Muscle layer of duodenum (tissue), 2 donors: ENCODE measurements around the gene PGC.

Experiments used
- H3K27ac ChIP-seq: one replicate; pipeline ENCODE4 v1.7.0; 2013; ENCODE audit warnings: mild to moderate bottlenecking, low read length
- H3K27me3 ChIP-seq: one replicate; pipeline ENCODE4 v1.7.0; 2013; ENCODE audit warnings: low read depth, mild to moderate bottlenecking, control low read depth, low read length
- H3K36me3 ChIP-seq, 2 donors: one replicate each; pipeline ENCODE4 v1.7.0; 2013; ENCODE audit warnings: low read length in 2 of 2, control low read depth in 1 of 2, mild to moderate bottlenecking in 1 of 2; ENCODE audit not compliant: insufficient read depth in 2 of 2, control insufficient read depth in 1 of 2
- H3K4me1 ChIP-seq, 2 donors: one replicate each; pipeline ENCODE4 v1.7.0; 2013; ENCODE audit warnings: low read length in 2 of 2, mild to moderate bottlenecking in 2 of 2, control low read depth in 1 of 2, moderate library complexity in 1 of 2; ENCODE audit not compliant: insufficient read depth in 2 of 2, control insufficient read depth in 1 of 2
- H3K4me3 ChIP-seq, 2 donors: one replicate each; pipeline ENCODE4 v1.7.0; 2013; ENCODE audit warnings: low read length in 2 of 2, low read depth in 1 of 2, mild to moderate bottlenecking in 1 of 2
- H3K9me3 ChIP-seq, 2 donors: one replicate each; pipeline ENCODE4 v1.7.0; 2013; ENCODE audit warnings: low read length in 2 of 2, control low read depth in 1 of 2, mild to moderate bottlenecking in 1 of 2; ENCODE audit not compliant: control insufficient read depth in 1 of 2
- donor health status: healthy.

The PGC gene

GRCh38 chr6:41715795-41716515 is 31.2 kb downstream of the PGC start:
- no peaks in the 10 kb centered on the region for H3K27me3 ChIP-seq
- H3K27ac ChIP-seq: no peak overlapping the region
- H3K9me3 ChIP-seq: no peaks in the 10 kb centered on the region
- H3K4me3 ChIP-seq: no peak overlapping the region
- H3K36me3 ChIP-seq: no peaks in the 10 kb centered on the region
- H3K4me1 ChIP-seq: peaks cover 16 to 66% of the 10 kb centered on the region in 2 donors

- H3K9me3 ChIP-seq: no peaks in the 10 kb centered on the region
- H3K4me1 ChIP-seq: peaks cover 16 to 68% of the 10 kb centered on the region in 2 donors
- no peak overlapping the region for H3K4me3 ChIP-seq
- no peak overlapping the region for H3K27ac ChIP-seq
- no peaks in the 10 kb centered on the region for H3K27me3 ChIP-seq
- no peaks in the 10 kb centered on the region for H3K36me3 ChIP-seq
These were observed 32.5 kb downstream of the PGC start for GRCh38 chr6:41714556-41715273.

- Histone ChIP-seq H3K27me3 (no peaks in the 10 kb centered on the region), H3K9me3 (no peaks in the 10 kb centered on the region), H3K36me3 (no peaks in the 10 kb centered on the region), H3K27ac (no peak overlapping the region), H3K4me1 (peaks cover 16 to 68% of the 10 kb centered on the region in 2 donors), H3K4me3 (no peak overlapping the region)
These were observed 33.4 kb downstream of the PGC start for GRCh38 chr6:41713650-41714291.

DNA sequence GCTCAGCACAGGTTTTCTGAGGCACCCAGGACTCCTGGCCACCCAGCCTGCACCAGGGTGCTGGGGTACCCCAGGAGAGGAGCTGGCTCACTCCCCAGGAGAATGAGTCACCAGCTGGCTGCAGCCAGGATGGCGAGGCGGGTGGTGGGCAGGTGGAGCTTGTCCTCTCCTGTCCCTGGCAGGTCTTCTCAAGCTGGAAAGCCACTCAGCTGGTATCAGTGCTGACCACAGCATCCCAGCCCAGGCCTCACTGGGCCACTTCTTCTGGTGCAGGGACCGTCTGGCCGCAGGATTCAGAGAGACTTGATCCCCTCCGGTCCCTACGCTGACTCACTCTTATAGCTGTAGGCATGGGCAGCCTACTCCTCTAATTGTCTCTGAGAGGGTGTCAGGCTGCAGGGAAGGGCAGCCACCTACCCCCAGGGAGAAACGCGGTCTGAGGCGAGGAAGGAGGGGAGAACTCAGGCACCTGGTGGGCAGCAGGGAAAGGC is 34.0 kb downstream of the PGC start:
- no peaks in the 10 kb centered on the region for H3K36me3 ChIP-seq
- H3K4me3 ChIP-seq: peak overlapping the region in 1 of 2 donors; percentile 19
- peaks cover 16 to 68% of the 10 kb centered on the region in 2 donors for H3K4me1 ChIP-seq
- no peaks in the 10 kb centered on the region for H3K27me3 ChIP-seq
- no peaks in the 10 kb centered on the region for H3K9me3 ChIP-seq
- H3K27ac ChIP-seq: no peak overlapping the region

DNA sequence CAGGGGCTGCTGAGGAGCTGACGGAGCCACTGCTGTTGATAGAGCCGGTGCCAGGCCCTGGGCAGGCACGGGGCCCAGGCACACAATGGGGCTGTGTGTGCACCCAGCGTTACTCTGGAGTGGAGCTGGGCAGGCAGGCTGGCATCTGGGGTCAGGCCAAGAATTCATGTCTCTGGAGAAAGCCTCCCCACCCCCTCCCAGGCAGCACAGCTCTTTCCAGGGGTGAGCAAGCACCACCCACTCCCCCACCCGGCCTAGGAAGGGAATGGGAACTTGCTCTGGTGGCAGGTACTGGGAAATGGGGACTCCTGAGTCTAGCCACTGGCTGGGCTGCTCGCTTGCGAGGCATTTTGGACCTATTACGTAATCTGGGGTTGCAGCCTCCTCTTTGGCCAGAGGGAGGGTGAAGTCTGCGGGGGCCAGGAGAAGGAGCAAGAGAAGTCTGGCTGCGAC is 34.5 kb downstream of the PGC start:
- H3K27me3 ChIP-seq: no peaks in the 10 kb centered on the region
- no peak overlapping the region for H3K27ac ChIP-seq
- H3K36me3 ChIP-seq: no peaks in the 10 kb centered on the region
- H3K9me3 ChIP-seq: no peaks in the 10 kb centered on the region
- peaks cover 16 to 65% of the 10 kb centered on the region in 2 donors for H3K4me1 ChIP-seq
- peak overlapping the region in 1 of 2 donors; percentile 19 for H3K4me3 ChIP-seq

DNA sequence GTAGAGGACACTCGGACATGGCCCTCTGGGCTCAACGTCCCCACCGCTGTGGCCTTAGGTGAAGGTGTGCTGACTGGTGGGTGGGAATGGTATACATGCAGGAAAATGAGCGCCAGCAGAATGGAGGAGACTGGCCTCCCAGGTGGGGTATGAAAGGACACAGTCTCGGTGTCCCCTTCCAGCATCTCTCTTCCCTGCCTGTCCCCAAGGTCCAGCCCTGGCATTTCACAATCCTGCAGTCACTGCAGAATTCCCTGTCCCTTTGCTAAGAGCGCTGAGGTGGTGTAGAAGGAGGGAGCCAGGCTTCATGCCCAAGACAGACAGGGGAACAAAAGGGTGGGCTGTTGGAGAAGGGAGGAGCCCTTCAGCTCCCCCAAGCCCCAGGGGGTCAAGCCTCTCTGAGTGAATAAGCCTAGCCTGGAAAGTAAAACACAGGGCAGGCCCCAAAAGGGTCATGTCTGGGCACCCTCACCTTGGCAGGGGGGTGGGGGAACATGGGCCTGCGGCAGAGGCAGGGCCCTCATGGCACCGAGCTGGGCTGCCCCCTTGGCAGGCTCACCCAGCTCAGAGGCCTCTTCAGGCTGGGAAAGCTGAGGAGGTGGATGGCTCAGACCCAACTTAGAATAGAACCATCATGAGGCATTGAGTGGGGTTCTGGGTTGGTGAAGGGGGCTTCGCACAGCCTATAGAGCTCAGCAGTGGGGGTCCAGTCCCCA is 35.7 kb downstream of the PGC start:
- Histone ChIP-seq H3K9me3 (no peaks in the 10 kb centered on the region), H3K4me1 (peaks cover 20 to 64% of the 10 kb centered on the region in 2 donors), H3K27me3 (no peaks in the 10 kb centered on the region), H3K4me3 (no peak overlapping the region), H3K36me3 (no peaks in the 10 kb centered on the region), H3K27ac (no peak overlapping the region)

- Histone ChIP-seq H3K36me3 (no peaks in the 10 kb centered on the region), H3K4me1 (peaks cover 27 to 63% of the 10 kb centered on the region in 2 donors), H3K27me3 (no peaks in the 10 kb centered on the region), H3K4me3 (no peak overlapping the region), H3K27ac (no peak overlapping the region), H3K9me3 (no peaks in the 10 kb centered on the region)
These were observed 37.8 kb downstream of the PGC start for GRCh38 chr6:41709375-41709774.

GRCh38 chr6:41708856-41709255 is 38.3 kb downstream of the PGC start:
- H3K4me1 ChIP-seq: peaks cover 26 to 59% of the 10 kb centered on the region in 2 donors
- H3K9me3 ChIP-seq: no peaks in the 10 kb centered on the region
- no peaks in the 10 kb centered on the region for H3K36me3 ChIP-seq
- no peak overlapping the region for H3K27ac ChIP-seq
- H3K27me3 ChIP-seq: no peaks in the 10 kb centered on the region
- no peak overlapping the region for H3K4me3 ChIP-seq

DNA sequence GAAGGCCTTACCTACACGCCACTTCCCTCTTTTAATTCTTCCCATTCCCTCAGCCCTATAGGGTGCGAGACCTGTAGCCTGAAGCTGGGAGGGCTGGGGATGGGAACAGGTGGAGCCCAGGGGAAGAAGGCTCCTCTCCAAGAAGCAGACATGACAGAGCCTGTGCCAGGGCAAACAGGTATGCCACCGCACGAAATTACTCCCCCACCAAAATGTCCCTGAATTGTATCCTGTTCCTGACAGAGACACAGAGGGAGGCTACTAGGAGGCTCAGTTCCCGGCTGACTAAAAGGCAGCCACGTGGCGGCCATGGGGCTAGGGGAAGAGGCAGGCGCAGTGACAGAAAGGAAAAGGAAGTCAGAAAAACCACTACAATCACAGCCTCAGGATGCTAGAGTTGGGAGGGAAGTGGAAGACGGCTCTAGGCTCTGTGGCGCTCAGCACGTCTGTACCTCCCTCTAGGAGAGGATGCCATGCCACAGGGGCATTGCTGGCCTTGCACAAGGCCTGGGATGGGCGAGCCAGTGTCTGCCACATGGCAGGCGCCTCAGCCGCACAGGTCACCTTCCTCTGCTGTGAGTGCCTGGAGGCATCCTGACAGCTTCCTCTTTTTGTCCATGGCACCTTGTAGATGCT is 39.5 kb downstream of the PGC start:
- Histone ChIP-seq H3K27ac (no peak overlapping the region), H3K36me3 (peaks cover 0 to 4% of the 10 kb centered on the region in 2 donors), H3K9me3 (no peaks in the 10 kb centered on the region), H3K4me1 (peaks cover 15 to 54% of the 10 kb centered on the region in 2 donors), H3K4me3 (no peak overlapping the region), H3K27me3 (no peaks in the 10 kb centered on the region)

DNA sequence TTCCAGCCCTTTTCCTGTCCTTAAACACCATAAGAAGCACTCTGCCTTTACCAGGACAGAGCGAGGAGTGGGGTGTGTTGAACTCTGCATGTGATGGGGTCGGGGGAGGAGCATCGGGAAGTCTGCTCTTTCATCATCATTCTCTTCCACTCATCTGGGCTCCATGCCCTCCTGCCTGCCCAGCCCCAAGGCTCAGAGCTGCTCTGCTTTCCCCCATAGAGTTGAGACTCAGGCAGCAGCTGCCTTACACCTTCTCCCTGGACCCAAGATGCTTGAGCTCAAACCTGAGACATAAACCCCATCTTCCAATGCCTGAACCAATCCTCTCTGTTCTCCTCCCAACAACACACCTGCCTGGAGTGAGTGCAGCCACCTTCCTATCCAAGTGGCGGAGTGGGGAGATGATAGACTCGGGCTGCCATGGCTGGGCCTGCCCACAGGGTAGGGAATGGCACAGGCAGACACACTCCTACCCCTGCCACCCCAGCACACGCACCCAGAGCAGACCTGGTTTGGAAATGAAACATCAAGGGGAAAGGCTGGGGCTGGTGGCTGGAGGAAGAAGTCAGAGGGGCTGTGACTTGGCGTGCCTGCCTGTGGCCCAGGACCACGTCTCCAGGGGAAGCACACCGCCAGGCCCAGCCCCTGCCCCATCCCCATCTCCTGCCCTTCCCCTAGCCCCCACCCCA is 40.2 kb downstream of the PGC start:
- peaks cover 11 to 48% of the 10 kb centered on the region in 2 donors for H3K4me1 ChIP-seq
- peaks cover 3 to 5% of the 10 kb centered on the region in 2 donors for H3K36me3 ChIP-seq
- no peaks in the 10 kb centered on the region for H3K27me3 ChIP-seq
- H3K4me3 ChIP-seq: no peak overlapping the region
- H3K27ac ChIP-seq: peak overlapping the region; percentile 20
- no peaks in the 10 kb centered on the region for H3K9me3 ChIP-seq
